DOHH2 (cell line): ENCODE data around the gene STK32B.

ENCODE experiments used
- H3F3A ChIP-seq: fragments of 200-600 bp; sonication (generic), shearing (Covaris generic); 2 replicates; pipeline ENCODE4 v1.6.0; 2016; ENCODE audit warnings: antibody characterized with exemption, mild to moderate bottlenecking; ENCODE audit not compliant: control insufficient read depth, insufficient read depth
- H3K27ac ChIP-seq: fragments of 200-600 bp; sonication (generic); 2 replicates; pipeline ENCODE4 v1.5.1; 2014; ENCODE audit warnings: low read depth, mild to moderate bottlenecking, low read length, moderate library complexity
- H3K27me3 ChIP-seq: fragments of 200-600 bp; sonication (generic); 2 replicates; pipeline ENCODE4 v1.6.1; 2014; ENCODE audit warnings: mild to moderate bottlenecking, low read length, mixed read lengths; ENCODE audit not compliant: control insufficient read depth
- H3K36me3 ChIP-seq: fragments of 200-600 bp; sonication (generic); 2 replicates; pipeline ENCODE4 v1.6.1; 2014; ENCODE audit warnings: mild to moderate bottlenecking, low read length, moderate library complexity, mixed read lengths; ENCODE audit not compliant: control insufficient read depth
- H3K4me1 ChIP-seq: fragments of 200-600 bp; sonication (generic); 2 replicates; pipeline ENCODE4 v1.6.1; 2014; ENCODE audit warnings: mild to moderate bottlenecking, low read length, mixed read lengths; ENCODE audit not compliant: control insufficient read depth
- H3K4me2 ChIP-seq: fragments of 200-600 bp; sonication (generic); 2 replicates; pipeline ENCODE4 v1.6.0; 2014; ENCODE audit warnings: mild to moderate bottlenecking, low read length, moderate library complexity
- H3K4me3 ChIP-seq: fragments of 200-600 bp; sonication (generic); 2 replicates; pipeline ENCODE4 v1.5.1; 2014; ENCODE audit warnings: mild to moderate bottlenecking, low read length, mixed read lengths
- H3K79me2 ChIP-seq: fragments of 200-600 bp; sonication (generic); 2 replicates; pipeline ENCODE4 v1.6.1; 2014; ENCODE audit warnings: mild to moderate bottlenecking, low read length, mixed read lengths; ENCODE audit not compliant: control insufficient read depth
- H3K9me2 ChIP-seq: fragments of 200-600 bp; sonication (generic); replicated peaks from 2 replicates; pipeline ENCODE4 v1.6.1; 2014; ENCODE audit warnings: mild to moderate bottlenecking, low read length, mixed read lengths; ENCODE audit not compliant: control insufficient read depth
- H3K9me3 ChIP-seq: fragments of 200-600 bp; sonication (generic); 2 replicates; pipeline ENCODE4 v1.6.1; 2014; ENCODE audit warnings: antibody characterized with exemption, low read length, mixed read lengths; ENCODE audit not compliant: control insufficient read depth, insufficient read depth
- H4K20me1 ChIP-seq: fragments of 200-600 bp; sonication (generic); 2 replicates; pipeline ENCODE4 v1.6.0; 2014; ENCODE audit warnings: low read depth, mild to moderate bottlenecking, antibody characterized with exemption, low read length, moderate library complexity; ENCODE audit not compliant: control insufficient read depth, insufficient read depth
- EZH2phosphoT487 ChIP-seq: fragments of 200-600 bp; sonication (generic); IDR thresholded peaks from 2 replicates; pipeline ENCODE4 v1.6.1; 2017; ENCODE audit warnings: borderline replicate concordance, mild to moderate bottlenecking, antibody characterized with exemption, low read length, moderate library complexity, mixed read lengths
- TF ChIP-seq, protein P1 (sequence below): fragments of 200-600 bp; sonication (generic); IDR thresholded peaks from one replicate; pipeline ENCODE4 v1.5.1; 2014; ENCODE audit warnings: antibody characterized with exemption, mild to moderate bottlenecking, low read depth, low read length; ENCODE audit not compliant: poor library complexity, severe bottlenecking

Gene STK32B

DNA sequence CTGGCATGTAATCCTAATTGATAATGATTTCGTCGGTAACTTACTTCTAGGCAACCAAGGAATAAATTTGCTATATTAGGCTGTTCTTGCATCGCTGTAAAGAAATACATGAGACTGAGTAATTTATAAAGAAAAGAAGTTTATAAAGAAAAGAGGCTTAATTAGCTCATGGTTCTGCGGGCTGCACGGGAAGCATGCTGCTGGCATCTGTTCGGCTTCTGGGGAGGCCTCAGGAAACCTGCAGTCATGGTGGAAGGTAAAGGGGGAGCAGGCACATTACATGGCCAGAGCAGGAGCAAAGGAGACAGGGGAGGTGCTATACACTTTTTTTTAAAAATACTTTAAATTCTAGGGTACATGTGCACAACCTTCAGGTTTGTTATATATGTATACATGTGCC lies 290.2 kb downstream of the STK32B start:
- Histone ChIP-seq H4K20me1 (no peaks in the 10 kb centered on the region; the same call in 1 of the 2 replicates), H3K9me2 (no peaks in the 10 kb centered on the region), H3K4me3 (no peak overlapping the region), H3K79me2 (no peaks in the 10 kb centered on the region), H3F3A (no peaks in the 10 kb centered on the region), H3K9me3 (peaks cover 2% of the 10 kb centered on the region; the same call in 1 of the 2 replicates), H3K36me3 (no peaks in the 10 kb centered on the region), H3K27me3 (no peaks in the 10 kb centered on the region), H3K4me1 (no peaks in the 10 kb centered on the region), H3K27ac (no peak overlapping the region), H3K4me2 (no peak overlapping the region)
- TF ChIP-seq, protein P1, sequence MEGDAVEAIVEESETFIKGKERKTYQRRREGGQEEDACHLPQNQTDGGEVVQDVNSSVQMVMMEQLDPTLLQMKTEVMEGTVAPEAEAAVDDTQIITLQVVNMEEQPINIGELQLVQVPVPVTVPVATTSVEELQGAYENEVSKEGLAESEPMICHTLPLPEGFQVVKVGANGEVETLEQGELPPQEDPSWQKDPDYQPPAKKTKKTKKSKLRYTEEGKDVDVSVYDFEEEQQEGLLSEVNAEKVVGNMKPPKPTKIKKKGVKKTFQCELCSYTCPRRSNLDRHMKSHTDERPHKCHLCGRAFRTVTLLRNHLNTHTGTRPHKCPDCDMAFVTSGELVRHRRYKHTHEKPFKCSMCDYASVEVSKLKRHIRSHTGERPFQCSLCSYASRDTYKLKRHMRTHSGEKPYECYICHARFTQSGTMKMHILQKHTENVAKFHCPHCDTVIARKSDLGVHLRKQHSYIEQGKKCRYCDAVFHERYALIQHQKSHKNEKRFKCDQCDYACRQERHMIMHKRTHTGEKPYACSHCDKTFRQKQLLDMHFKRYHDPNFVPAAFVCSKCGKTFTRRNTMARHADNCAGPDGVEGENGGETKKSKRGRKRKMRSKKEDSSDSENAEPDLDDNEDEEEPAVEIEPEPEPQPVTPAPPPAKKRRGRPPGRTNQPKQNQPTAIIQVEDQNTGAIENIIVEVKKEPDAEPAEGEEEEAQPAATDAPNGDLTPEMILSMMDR: no peak
- no peak for TF ChIP-seq EZH2phosphoT487

DNA sequence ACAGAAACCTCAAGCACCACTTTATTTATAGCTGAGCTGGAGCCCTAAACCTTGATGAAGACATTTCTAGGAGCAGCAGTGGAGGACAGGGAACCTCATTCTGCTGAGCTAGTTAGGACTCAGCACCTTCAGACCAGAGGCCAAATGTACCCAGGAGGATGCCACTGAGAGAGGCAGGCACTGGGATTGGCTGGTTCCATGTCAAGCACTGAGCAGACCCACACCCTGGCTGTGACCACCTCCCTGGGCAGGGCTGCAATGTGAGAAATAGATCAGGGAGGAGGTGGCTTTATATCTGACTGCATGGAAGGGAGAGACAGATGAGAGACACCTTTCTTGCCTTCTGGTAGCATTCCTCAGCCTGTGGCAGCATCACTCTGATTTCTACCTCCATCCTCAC lies 304.6 kb downstream of the STK32B start:
- TF ChIP-seq, protein P1: no peak
- TF ChIP-seq EZH2phosphoT487: no peak
- Histone ChIP-seq H3K9me2 (no peaks in the 10 kb centered on the region), H3K27ac (no peak overlapping the region), H3K9me3 (no peaks in the 10 kb centered on the region), H4K20me1 (no peaks in the 10 kb centered on the region), H3K4me3 (no peak overlapping the region), H3K4me1 (no peaks in the 10 kb centered on the region), H3F3A (no peaks in the 10 kb centered on the region), H3K4me2 (no peak overlapping the region), H3K79me2 (no peaks in the 10 kb centered on the region), H3K27me3 (no peaks in the 10 kb centered on the region), H3K36me3 (no peaks in the 10 kb centered on the region)

DNA sequence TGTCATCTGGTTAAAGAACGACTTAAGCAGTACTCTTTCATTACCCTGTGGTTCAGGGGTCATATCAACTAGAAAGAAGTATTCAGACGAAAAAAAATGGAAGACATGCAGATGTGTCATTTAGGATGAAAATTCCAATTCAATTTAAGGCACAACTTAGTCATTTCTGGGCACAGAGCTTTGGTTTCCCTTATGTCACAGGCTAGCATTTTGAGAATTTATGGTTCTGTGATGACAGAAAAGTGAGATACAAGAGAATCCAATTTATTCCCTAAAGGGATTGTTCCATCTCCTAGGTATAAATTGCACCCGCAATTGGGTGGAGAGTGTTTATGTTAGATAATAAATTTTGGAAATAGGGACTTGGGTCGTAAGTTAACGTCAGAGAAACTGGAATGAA lies 306.6 kb downstream of the STK32B start:
- H3K4me2 ChIP-seq: no peak overlapping the region
- H3K27me3 ChIP-seq: no peaks in the 10 kb centered on the region
- no peaks in the 10 kb centered on the region for H3K9me3 ChIP-seq
- no peak overlapping the region for H3K27ac ChIP-seq
- H3K36me3 ChIP-seq: no peaks in the 10 kb centered on the region
- no peaks in the 10 kb centered on the region for H3F3A ChIP-seq
- no peaks in the 10 kb centered on the region for H3K9me2 ChIP-seq
- no peak for TF ChIP-seq EZH2phosphoT487
- TF ChIP-seq, protein P1: no peak
- H3K4me3 ChIP-seq: no peak overlapping the region
- no peaks in the 10 kb centered on the region for H3K4me1 ChIP-seq
- H4K20me1 ChIP-seq: no peaks in the 10 kb centered on the region
- H3K79me2 ChIP-seq: no peaks in the 10 kb centered on the region

DNA sequence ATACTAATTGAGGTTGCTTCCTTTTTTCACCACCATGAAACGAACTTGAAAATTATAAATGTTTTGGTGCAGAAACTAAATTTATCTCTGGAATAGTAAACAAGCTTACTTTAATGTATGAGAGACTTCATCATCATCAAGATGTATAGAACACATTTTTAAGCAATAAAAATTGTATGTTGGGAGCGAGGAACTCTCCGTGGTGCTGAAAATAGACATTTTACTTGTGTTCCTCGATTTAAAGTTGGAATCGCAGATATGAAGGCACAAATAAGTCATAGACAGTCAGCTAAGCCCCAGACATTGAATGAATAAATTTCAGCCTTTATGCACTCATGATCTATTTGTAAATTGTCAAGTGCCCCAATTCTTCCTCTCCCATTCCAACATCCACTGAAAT lies 310.7 kb downstream of the STK32B start:
- TF ChIP-seq, protein P1: no peak
- TF ChIP-seq EZH2phosphoT487: no peak
- H3K36me3 ChIP-seq: no peaks in the 10 kb centered on the region
- no peak overlapping the region for H3K27ac ChIP-seq
- no peaks in the 10 kb centered on the region for H4K20me1 ChIP-seq
- no peak overlapping the region for H3K4me3 ChIP-seq
- no peak overlapping the region for H3K4me2 ChIP-seq
- H3K9me2 ChIP-seq: no peaks in the 10 kb centered on the region
- H3K9me3 ChIP-seq: no peaks in the 10 kb centered on the region
- no peaks in the 10 kb centered on the region for H3K79me2 ChIP-seq
- H3F3A ChIP-seq: no peaks in the 10 kb centered on the region
- no peaks in the 10 kb centered on the region for H3K27me3 ChIP-seq
- no peaks in the 10 kb centered on the region for H3K4me1 ChIP-seq
